HG03097 (cell line): ENCODE measurements around the gene NEBL.

Experiments
- ATAC-seq: cut with Tn5 transposase; IDR thresholded peaks from one replicate; pipeline ENCODE4 v1.9.1; 2021; ENCODE audit not compliant: unreplicated experiment, low FRiP score

Gene NEBL

DNA sequence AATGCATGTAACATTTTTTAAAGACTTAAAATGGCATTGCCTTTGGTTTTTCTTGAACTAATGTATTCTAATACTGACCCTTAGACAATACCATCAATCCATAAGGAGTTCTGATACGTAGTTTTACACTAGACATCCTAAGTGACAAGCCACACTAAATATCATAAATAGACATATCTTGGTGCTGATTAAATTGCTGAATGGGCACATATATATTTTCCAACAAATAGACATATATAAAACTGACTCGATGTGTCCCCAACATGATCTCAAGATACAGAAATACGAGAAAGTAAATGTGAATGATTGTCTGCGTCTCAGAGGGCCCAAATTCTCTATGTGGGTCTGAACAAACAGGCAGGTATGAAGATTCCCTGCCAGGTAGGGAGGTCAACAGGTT is 99.8 kb downstream of the NEBL start:
- ATAC-seq = no peak

DNA sequence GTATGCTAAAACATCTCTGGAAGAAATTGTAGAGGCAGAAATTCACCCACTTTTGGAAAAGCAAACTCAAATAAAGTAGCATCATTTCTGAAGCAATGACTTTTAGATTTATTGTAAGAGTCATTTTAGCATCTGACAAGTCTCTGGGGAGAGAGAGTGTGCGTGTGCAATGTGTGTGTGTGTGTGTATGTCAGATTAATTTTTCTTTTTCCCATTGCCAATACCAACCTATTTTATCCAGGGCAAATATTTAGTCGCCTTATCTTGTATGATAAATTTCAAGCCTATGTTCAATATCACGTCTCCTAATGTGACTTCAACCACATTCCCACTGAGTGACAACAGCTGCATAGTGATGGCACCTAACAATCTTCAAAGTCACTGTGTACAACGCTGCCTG is 101.7 kb downstream of the NEBL start:
- no peak for ATAC-seq

DNA sequence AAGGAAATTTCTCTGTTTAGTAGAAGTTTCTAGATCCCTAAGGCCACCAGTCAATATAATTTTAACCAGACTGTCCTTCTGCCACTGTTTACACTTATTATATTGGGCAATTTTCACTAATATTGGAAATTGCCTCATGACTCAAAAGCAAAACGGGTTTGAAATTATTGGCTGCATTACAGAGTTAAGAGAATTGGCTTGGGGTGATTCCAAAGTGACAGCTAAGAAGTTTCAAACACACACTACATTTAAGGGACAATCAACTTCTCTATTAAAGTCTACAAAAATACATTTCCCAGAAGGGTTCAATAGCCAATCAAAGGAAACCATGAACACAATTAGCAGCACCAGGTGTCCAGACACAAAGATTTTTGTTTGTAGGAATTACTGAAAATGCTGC is 111.9 kb downstream of the NEBL start:
- ATAC-seq = no peak

DNA sequence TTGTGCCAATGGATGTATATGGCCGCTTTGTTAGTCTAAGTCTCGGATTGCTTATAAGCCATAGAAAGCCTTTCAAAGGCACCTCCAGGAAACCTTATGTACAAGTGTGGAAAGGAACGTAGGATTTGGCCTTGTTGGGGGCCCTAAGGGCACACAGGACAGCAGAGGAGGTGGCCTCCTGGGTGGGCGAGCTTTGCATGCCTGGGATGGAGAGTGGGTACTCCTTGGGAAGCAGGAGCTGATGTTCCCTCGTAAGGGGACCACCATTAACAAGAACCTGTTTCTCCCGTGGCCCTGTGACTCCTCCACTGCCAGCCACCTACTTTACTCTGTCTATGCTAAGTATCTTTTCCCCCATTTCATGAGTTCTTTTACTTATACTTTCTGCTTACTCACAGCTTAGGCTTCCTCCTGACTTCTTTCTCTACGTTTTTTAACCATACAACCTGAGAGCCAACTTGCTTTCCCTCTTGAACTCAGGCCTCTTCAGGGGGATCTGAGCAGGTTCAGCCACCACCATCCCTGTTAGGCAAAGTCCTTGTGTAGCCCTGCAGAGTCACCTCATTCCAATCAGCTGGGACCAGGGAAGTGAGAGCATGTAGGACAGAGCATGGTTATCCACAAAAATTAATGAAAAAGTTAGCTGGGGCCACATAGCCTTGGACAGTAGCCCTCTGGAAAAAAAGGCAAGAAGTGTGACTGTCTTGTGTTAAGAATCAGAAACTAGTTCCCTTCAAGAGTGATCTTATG is 118.9 kb downstream of the NEBL start:
- ATAC-seq = no peak

DNA sequence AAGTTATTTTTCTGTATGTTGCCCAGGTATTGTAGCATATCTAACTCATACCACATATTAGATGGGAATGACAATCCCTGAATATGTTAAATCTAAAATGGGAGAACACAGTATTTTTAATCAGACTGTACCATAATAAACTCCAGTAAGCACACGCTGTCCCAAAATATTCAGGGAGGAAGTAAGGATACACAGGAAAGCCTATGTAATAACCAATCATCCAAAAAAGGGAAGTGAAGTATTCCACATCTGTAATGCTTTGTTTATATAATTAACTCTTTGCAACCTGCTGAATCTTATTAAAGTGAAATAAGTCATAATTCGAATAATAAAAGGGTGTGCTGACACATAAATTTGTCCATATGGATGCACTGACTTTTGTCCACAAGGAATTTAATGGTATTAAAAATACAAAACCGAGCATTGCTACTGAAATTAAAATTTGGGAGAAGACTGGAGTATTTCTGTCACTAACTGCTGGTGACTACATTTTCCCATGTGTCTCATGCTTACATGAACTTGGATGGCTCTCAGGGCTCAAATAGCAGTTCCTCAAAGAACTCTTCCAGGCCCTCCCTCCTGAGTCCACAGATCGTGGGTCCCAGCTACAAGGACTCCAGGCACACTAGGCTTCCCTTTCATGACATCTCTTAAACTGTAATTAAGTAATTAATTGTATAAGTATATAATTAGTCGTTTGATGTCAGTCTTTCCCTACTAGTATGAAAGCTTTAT is 120.6 kb downstream of the NEBL start:
- no peak for ATAC-seq

DNA sequence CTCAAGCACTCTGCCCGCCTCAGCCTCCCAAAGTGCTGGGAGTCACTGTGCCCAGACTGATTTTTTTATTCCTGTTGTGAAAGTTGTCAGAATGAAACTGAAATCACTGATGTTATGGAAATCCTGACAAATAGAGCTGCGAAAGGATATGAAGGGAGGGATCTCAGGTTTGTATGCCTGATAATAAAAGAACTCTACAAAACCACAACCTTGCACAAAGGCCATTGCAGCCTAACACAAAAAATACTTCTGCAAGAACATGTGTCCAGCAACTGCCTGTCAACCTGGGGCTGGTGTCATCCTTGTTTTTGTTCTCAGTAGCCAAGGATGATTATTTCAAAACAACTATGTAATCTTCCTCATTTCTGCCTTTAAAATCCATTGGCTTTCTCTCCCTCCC is 126.1 kb downstream of the NEBL start:
- ATAC-seq = no peak

DNA sequence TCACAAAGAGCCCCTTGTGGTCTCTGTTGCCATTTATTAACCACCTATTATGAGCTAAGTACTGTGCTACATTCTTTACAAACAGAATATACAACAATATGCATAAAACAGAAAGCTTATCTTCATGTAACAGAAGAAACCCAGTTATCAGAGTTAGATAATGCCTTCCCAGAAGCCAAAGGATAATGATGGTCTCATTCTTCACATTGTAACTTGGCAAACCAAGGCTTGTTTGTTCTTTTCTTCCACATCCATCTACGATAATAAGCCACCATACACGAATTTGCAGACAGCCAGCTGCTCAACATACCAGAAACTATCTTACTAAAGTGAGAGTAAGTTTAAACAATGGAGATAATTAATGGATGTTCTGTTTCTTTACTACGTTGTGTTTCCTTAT is 127.6 kb downstream of the NEBL start:
- ATAC-seq = no peak

DNA sequence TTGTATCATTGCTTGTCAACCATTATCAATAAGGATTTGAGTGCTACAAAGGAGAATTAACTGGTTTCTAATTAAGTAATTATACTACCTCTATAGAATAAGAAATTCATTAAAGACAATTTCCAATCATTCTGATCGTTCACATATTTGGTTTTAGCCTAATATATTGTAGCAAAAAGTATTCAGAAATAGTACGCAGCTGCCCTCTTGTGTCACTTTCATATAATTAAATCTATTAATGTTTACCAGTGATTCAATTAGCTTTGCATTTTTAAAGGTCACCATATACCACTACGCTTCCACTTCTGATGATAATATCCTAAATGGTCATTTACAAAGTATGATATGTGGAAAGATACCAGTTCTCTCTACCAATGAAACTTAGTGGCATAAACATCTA is 128.3 kb downstream of the NEBL start:
- no peak for ATAC-seq

DNA sequence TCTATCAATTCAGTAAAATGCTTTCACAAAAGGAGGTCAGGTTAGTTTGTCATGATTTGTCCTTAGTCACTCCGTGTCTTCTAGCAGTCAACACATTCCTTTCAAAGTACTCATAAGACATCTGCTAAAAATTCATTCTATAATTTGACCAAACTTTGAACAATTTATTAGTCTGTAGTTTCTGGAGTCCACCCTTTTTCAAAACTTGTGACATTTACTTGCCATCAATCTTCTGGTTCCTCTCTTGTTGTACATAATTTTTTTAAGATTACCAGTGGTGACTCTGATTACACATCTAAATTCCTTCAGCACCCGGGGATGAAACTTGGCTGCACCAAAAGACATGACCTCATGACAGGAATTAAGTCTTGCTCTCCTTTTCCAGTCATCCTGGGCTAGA is 130.1 kb downstream of the NEBL start:
- no peak for ATAC-seq

DNA sequence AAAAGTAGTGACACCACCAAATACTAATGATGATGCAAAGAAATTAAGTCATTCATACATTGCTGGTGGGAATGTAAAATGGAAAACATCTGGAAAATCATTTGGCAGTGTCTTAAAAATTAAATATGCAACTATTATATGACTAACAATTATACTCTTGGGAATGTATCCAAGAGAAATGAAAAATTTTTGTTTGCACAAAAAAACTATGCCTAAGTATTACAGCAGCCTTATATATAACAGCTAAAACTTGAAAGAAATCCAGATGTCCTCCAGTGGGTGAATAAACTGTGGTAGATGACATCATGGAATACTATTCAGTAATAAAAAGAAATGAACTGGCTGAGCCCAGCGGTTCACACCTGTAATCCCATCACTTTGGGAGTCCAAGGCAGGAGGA is 132.0 kb downstream of the NEBL start:
- no peak for ATAC-seq

DNA sequence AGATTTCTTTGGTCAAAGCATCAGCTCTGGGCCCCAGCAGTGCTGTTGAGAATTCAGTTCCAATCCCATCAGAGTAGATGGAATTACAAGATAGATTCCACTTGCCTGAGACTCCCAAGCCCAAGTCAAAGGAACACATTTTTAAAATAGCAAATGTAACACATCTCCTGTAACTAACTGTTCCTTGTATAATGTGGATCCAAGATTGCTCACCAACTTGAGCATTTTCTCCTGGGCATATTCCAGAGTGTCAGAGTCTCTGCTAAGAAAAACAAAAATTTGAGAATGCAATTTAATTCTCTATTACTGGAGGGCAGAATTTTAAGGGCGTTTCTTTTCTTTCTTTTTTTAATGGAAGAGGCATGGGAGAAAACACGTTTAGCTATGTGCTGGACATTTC is 136.7 kb downstream of the NEBL start:
- ATAC-seq = no peak

DNA sequence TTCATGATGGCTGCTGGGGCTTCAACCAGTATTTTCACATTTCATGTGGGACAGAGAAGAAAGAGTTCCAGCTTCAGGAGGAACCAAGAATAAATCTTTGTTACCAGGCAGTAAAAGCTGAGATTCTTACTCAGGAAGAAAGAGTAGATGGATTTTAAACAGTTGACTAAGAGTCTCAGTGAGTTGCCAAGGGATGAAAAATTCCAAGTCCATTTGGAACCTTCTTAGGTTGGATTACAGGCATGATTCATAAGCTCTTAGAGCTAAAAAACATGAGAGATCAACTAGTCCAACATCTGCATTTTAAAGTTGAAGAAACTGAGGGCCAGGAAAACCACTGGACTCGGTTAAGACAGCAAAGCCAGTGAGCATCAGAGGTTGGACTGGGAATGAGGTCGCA is 148.6 kb downstream of the NEBL start:
- ATAC-seq = no peak

DNA sequence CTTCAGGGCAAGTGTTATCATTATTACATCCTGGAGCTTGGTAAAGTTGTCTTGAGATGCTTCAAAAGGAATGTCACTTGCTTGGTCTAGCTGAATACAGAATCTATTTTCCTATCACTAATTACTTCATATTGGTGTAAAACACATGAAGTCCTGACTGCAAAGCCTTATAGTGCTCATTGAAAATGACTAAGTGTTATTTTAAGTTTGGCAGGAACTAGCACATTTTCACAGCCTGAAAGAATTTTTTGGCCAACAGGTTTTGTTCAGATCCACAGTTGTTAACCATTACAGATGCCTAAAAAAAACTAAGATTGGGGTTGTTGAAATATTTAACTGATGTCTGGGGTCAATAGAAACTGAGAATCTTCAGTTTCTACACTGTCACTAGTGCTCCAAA is 149.3 kb downstream of the NEBL start:
- no peak for ATAC-seq

DNA sequence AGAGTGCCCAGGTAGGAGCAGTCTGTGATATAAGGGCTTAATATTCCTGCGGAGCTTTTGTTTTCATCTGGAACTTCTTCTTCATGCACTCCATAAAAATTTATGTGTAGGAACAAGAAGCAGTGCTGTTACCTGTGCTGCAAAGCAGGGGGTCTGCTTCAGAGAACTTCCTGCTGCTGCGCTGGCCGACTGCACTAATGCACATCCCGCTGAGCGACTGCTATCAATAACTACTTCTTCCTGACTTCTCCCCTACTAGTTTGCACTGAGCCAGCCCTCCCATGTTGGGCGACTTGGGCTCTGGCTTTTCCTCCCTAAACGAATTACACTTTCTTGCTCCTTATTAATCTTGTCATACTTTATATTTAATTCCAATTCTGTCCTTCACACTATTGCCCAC is 150.3 kb downstream of the NEBL start:
- no peak for ATAC-seq

DNA sequence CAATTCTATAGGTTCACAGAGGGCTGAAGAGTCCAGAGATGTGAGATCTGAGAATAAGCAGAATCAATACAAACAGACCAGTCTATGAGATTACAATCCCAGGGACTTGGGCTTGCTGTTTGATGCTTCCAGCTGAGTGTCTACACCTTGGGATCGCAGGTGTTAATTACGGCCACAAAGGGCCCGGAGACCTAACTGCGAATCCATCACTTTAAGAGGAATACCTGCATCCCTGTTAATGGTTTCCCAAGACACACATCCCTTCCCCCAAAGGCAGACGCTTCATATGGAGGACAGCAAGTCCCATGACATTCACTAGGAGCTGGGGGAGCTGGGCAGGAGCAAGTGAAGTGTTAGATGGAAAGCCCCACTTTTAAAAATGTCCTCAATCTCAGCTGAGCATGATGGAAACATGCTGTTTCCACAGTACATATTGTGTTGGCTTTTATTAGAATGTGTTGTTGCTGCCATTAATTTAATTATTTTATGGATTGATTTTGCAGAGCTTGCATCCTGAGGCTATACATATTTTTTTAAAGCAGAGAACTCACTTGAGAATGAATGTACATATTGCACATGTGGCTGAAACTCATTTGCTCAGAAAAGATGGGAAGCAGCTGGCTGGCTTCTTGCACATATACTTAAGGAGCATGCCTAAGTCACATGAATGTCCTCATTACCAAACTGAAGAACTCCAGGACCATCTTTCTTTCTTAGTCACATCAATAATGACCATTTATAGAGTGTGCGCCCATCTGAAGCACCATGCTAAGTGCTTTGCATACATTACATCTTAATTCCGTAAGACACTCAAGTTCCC is 151.3 kb downstream of the NEBL start:
- no peak for ATAC-seq

DNA sequence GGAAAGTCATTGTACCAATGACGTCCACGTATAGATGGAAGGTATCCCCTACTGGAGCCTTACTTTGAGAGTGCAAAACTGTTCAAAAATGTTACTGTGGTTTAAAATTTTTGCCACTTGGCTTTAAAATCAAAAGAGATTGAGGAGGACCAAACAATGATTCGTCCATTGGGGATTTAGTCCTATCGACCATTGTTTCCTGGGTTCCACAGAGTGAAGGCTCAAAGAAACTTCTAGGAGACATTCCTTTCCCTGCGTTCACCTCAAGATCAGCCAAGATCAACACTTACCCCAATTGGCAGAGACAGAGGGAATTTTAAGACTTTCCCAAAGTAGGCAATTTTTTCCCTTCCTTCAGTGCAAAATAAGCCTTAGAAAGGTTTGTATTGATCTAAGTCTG is 152.3 kb downstream of the NEBL start:
- ATAC-seq = no peak

DNA sequence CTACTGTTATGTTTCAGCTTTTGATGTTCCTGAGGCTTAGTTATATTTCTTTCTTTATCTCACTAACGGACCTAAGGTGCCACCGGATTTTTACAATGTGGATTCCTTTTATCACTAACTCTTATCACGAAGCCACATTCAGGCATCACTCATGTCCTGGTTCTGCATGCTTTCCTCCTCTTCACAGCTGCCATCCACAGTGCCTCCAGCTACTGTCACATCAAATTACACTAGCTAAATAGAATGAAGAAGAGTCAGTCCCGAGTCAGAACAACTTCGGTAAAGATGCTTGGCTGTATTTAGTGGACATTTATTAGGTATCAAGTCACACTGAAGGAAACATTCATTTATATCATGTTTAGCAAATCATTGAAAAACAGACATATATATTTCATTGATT is 153.2 kb downstream of the NEBL start:
- no peak for ATAC-seq

DNA sequence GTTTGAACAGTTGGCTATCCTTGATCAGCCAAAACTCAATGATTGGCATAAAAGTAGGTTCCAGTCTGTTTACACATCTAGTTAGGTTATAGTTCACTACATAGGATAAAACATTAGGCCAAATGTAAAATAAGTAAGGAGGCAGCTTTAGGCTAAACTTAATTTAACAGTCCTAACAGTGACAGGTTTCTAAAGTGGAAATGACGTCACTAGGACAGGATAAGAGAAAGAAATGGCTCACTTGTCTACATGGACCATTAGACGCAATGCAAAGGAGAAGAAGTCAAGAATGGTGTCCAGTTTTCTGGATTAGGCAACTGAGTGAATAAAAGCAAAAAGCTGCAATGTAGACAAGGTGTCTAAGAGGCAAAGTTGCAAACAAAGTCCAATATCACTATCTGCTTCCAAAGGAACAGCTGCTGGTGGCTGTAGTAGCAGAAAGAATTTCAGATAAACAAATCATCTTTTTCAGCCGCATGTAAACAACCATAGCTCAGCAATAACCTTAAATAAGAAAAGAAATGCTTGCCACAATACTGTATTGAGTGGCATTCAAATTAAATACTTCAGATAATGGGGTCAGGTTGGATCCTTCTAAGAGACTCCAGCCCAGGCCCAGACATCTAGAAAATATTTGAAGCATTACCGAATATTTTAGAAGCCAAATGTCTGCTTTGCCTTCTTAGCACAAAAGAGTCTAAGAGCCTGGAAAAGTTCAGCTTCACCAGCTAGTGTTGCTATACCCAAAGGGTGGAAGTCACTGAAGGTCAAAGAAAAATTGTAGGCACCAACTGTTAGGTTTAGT is 154.2 kb downstream of the NEBL start:
- no peak for ATAC-seq

DNA sequence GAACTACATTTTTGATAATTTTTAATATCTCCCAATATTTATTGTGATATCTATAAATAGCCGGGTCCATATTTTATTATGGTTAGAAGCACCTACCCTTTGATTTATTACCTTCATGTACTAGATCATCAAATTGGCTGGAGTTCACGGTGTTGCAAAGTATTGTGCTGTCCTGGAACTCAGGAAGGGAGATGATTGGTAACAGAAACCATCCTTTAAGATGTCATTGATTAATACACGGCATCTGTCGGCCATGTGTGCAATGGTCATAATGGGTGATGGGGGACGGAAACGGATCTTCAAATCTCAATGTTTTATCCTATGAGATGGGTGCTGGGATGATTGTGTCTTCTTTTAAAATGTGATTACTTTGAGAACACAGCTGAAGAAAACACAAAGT is 157.0 kb downstream of the NEBL start:
- ATAC-seq = no peak

DNA sequence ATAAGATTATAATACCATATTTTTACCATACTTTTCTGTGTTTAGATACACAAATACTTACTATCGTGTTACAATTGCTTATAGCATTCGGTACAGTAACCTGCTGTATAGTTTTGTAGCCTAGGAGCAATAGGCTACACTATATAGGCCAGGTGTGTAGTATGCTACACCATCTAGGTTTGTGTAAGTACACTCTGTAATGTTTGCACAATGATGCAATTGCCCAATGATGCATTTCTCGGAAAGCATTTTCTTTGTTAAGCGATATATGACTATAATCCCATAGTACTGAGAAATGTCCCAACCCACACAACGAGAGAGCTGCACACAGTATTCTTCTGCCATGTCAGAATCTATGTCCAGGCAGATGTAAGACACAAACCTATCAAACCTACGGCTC is 160.0 kb downstream of the NEBL start:
- no peak for ATAC-seq
